Measurements from ENCODE around the gene FGF19.

Gene FGF19

DNA sequence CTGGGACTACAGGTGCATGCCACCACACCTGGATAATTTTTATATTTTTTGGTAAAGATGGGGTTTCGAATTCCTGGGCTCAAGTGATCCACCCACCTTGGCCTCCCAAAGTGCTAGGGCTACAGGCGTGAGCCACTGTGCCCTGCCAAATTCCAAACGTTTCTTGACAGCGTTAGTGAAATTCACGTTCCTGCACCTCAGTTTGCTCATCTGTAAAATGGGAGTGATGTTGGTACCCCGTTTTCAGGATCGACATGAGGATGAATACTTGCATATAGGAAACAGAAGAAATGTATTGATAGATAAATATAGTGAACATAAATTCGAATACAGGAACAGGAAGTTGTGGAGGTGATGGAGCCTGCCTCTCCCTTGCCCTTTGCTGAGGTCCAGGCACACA, 18.5 kb downstream of the FGF19 start:
- H3K4me2 ChIP-seq (ENCODE audit: low read length) = 0 out of 2 replicates have a peak overlapping the region, but pooled peaks have one; percentile 18
- no peaks in the 10 kb centered on the region for H4K20me1 ChIP-seq (ENCODE audit: control insufficient read depth, insufficient read depth, low read depth, low read length)
- H3K36me3 ChIP-seq (ENCODE audit: control insufficient read depth, low read length) = no peaks in the 10 kb centered on the region
- H3K9me3 ChIP-seq (ENCODE audit: control insufficient read depth, insufficient read depth, low read length) = no peaks in the 10 kb centered on the region
- no peaks in the 10 kb centered on the region for H3K9me2 ChIP-seq (replicated peaks; ENCODE audit: control insufficient read depth, low read length)
- H3K27me3 ChIP-seq (ENCODE audit: control insufficient read depth, low read length) = peaks cover 3% of the 10 kb centered on the region
- TF ChIP-seq, protein P1, sequence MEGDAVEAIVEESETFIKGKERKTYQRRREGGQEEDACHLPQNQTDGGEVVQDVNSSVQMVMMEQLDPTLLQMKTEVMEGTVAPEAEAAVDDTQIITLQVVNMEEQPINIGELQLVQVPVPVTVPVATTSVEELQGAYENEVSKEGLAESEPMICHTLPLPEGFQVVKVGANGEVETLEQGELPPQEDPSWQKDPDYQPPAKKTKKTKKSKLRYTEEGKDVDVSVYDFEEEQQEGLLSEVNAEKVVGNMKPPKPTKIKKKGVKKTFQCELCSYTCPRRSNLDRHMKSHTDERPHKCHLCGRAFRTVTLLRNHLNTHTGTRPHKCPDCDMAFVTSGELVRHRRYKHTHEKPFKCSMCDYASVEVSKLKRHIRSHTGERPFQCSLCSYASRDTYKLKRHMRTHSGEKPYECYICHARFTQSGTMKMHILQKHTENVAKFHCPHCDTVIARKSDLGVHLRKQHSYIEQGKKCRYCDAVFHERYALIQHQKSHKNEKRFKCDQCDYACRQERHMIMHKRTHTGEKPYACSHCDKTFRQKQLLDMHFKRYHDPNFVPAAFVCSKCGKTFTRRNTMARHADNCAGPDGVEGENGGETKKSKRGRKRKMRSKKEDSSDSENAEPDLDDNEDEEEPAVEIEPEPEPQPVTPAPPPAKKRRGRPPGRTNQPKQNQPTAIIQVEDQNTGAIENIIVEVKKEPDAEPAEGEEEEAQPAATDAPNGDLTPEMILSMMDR (IDR thresholded peaks at IDR 0.05; ENCODE audit: low read depth, low read length, poor library complexity, severe bottlenecking) = no peak
- no peak for TF ChIP-seq EZH2phosphoT487 (IDR thresholded peaks at IDR 0.05; ENCODE audit: borderline replicate concordance, low read length)
- H3K4me1 ChIP-seq (ENCODE audit: control insufficient read depth, low read length) = no peaks in the 10 kb centered on the region
- H3K4me3 ChIP-seq (ENCODE audit: low read length) = no peak overlapping the region
- H3F3A ChIP-seq (ENCODE audit: control insufficient read depth, insufficient read depth) = no peaks in the 10 kb centered on the region
- H3K27ac ChIP-seq (ENCODE audit: low read depth, low read length) = no peak overlapping the region
- H3K79me2 ChIP-seq (ENCODE audit: control insufficient read depth, low read length) = no peaks in the 10 kb centered on the region

DNA sequence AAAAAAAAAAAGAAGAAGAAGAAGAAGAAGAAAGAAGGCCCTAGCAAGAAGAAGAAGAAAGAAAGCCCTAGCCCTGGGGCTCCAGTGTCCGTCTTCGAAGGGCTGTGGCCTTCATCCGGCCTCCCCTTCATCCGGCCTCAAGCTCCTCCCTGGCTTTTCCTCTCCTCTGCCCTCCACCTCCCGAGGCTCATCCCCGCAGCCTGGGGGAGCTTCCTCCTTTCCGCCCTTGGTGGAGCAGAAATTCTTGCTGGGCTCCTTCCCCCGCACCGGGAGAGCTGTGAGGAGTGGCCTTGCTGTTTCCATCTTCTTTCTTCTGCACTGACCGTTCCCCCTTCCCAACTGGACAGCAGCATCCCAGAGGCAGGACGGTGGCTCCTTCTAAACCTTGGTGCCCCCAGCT, 19.2 kb downstream of the FGF19 start:
- H3K36me3 ChIP-seq (ENCODE audit: control insufficient read depth, low read length) = no peaks in the 10 kb centered on the region
- no peaks in the 10 kb centered on the region for H3K4me1 ChIP-seq (ENCODE audit: control insufficient read depth, low read length)
- H3K79me2 ChIP-seq (ENCODE audit: control insufficient read depth, low read length) = no peaks in the 10 kb centered on the region
- no peaks in the 10 kb centered on the region for H3K9me2 ChIP-seq (replicated peaks; ENCODE audit: control insufficient read depth, low read length)
- peaks cover 3% of the 10 kb centered on the region for H3K27me3 ChIP-seq (ENCODE audit: control insufficient read depth, low read length)
- TF ChIP-seq, protein P1 (IDR thresholded peaks at IDR 0.05; ENCODE audit: low read depth, low read length, poor library complexity, severe bottlenecking) = no peak
- TF ChIP-seq EZH2phosphoT487 (IDR thresholded peaks at IDR 0.05; ENCODE audit: borderline replicate concordance, low read length) = no peak
- no peaks in the 10 kb centered on the region for H3K9me3 ChIP-seq (ENCODE audit: control insufficient read depth, insufficient read depth, low read length)
- no peak overlapping the region for H3K27ac ChIP-seq (ENCODE audit: low read depth, low read length)
- H3K4me3 ChIP-seq (ENCODE audit: low read length) = no peak overlapping the region
- no peak overlapping the region for H3K4me2 ChIP-seq (ENCODE audit: low read length)
- no peaks in the 10 kb centered on the region for H3F3A ChIP-seq (ENCODE audit: control insufficient read depth, insufficient read depth)
- H4K20me1 ChIP-seq (ENCODE audit: control insufficient read depth, insufficient read depth, low read depth, low read length) = no peaks in the 10 kb centered on the region

DNA sequence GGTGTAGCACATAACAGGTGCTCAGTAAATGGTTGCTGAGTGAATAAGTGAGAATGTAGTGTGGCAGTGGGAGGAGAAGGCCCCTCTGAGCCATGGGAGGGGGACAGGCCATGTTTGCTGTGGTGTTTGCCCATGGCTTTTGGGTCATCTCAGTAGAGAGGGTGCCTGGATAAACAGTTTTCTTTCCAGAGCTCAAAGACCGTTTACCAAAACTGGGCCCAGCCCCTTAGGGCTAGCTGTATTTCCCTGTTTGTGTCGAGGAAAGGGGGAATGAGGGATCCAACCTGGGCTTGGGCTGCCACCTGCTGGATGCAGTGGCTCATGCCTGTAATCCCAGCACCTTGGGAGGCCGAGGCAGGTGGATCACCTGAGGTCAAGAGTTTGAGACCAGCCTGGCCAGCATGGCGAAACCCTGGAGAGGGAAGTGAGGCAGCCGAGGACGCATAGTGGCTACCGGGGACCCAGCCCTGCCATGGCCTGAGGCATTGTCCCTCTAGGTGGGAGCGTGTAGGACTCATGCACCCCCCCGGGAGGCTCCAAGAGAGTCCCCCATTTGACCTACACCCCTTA, 20.0 kb downstream of the FGF19 start:
- Histone ChIP-seq H4K20me1 (ENCODE audit: control insufficient read depth, insufficient read depth, low read depth, low read length) (no peaks in the 10 kb centered on the region), H3K4me2 (ENCODE audit: low read length) (no peak overlapping the region), H3K27ac (ENCODE audit: low read depth, low read length) (no peak overlapping the region), H3K9me3 (ENCODE audit: control insufficient read depth, insufficient read depth, low read length) (no peaks in the 10 kb centered on the region), H3K9me2 (replicated peaks; ENCODE audit: control insufficient read depth, low read length) (no peaks in the 10 kb centered on the region), H3K4me1 (ENCODE audit: control insufficient read depth, low read length) (no peaks in the 10 kb centered on the region), H3F3A (ENCODE audit: control insufficient read depth, insufficient read depth) (no peaks in the 10 kb centered on the region), H3K27me3 (ENCODE audit: control insufficient read depth, low read length) (peaks cover 6% of the 10 kb centered on the region), H3K4me3 (ENCODE audit: low read length) (no peak overlapping the region), H3K36me3 (ENCODE audit: control insufficient read depth, low read length) (no peaks in the 10 kb centered on the region), H3K79me2 (ENCODE audit: control insufficient read depth, low read length) (no peaks in the 10 kb centered on the region)
- no peak for TF ChIP-seq EZH2phosphoT487 (IDR thresholded peaks at IDR 0.05; ENCODE audit: borderline replicate concordance, low read length)
- TF ChIP-seq, protein P1 (IDR thresholded peaks at IDR 0.05; ENCODE audit: low read depth, low read length, poor library complexity, severe bottlenecking) = peak; percentile 40

All from DOHH2 (cell line).